Testis (tissue), 2 donors: ENCODE data around the gene FAM120C.

Experiments
- POLR2A ChIP-seq: fragments of 450-650 bp; IDR thresholded peaks from one replicate; pipeline ENCODE4 v1.6.1; 2017; ENCODE audit warnings: antibody characterized with exemption, mild to moderate bottlenecking, moderate library complexity
- TF ChIP-seq, protein P1 (sequence below), 3 experiments: fragments of 450-650 bp in 2 of 3; fragments of 200-600 bp in 1 of 3; sonication (generic) in 1 of 3; IDR thresholded peaks; one replicate each; pipeline ENCODE4 v1.5.1; 2016 to 2019; ENCODE audit warnings: antibody characterized with exemption in 3 of 3, mild to moderate bottlenecking in 2 of 3, moderate library complexity in 1 of 3

GRCh38 chrX:54044126-54044876, 138.8 kb downstream of the FAM120C start, which contains the start of gene PHF8:
- TF ChIP-seq, protein P1, sequence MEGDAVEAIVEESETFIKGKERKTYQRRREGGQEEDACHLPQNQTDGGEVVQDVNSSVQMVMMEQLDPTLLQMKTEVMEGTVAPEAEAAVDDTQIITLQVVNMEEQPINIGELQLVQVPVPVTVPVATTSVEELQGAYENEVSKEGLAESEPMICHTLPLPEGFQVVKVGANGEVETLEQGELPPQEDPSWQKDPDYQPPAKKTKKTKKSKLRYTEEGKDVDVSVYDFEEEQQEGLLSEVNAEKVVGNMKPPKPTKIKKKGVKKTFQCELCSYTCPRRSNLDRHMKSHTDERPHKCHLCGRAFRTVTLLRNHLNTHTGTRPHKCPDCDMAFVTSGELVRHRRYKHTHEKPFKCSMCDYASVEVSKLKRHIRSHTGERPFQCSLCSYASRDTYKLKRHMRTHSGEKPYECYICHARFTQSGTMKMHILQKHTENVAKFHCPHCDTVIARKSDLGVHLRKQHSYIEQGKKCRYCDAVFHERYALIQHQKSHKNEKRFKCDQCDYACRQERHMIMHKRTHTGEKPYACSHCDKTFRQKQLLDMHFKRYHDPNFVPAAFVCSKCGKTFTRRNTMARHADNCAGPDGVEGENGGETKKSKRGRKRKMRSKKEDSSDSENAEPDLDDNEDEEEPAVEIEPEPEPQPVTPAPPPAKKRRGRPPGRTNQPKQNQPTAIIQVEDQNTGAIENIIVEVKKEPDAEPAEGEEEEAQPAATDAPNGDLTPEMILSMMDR (IDR thresholded peaks at IDR 0.05), result no peak
- TF ChIP-seq POLR2A, result no peak
